ENCODE data around the gene IQGAP2. TPM values are rescaled to one million over a fixed set of nuclear protein-coding genes. Genes with fewer than 3 reads are reported as not detected.

IQGAP2 gene
- total RNA-seq, 1 donor from 2014 or later: 4.0 TPM

DNA sequence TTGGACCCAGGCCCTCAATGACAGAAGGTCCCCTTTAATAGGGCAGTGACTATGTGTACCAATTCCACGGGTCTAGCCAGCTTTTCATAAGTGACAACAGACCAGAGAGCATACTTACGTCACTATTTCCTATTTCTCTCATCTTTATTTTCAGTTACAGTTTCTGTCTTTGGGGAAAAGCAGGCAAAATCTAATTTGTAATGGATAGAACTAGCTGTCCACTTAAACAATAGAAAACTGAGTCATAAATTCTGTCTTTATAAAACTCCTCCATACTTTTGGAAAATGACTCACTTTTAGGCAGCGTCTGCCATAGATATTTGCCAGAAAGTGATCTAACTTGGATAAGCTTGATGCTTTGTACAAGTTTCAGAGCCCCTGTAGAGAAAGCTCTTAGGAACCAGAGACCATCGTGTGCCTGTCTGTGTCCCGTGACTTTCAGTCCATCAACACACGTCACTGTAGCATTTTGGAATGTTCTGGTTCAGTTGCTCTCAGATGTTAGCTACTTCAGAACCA, 118.2 kb downstream of the IQGAP2 start:
- H3K4me3 ChIP-seq (ENCODE audit: low read depth, low read length): no peak overlapping the region
- TF ChIP-seq, protein P1, sequence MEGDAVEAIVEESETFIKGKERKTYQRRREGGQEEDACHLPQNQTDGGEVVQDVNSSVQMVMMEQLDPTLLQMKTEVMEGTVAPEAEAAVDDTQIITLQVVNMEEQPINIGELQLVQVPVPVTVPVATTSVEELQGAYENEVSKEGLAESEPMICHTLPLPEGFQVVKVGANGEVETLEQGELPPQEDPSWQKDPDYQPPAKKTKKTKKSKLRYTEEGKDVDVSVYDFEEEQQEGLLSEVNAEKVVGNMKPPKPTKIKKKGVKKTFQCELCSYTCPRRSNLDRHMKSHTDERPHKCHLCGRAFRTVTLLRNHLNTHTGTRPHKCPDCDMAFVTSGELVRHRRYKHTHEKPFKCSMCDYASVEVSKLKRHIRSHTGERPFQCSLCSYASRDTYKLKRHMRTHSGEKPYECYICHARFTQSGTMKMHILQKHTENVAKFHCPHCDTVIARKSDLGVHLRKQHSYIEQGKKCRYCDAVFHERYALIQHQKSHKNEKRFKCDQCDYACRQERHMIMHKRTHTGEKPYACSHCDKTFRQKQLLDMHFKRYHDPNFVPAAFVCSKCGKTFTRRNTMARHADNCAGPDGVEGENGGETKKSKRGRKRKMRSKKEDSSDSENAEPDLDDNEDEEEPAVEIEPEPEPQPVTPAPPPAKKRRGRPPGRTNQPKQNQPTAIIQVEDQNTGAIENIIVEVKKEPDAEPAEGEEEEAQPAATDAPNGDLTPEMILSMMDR (IDR thresholded peaks at IDR 0.05; ENCODE audit: insufficient read depth, low read length, poor library complexity, severe bottlenecking): no peak
- no peaks in the 10 kb centered on the region for H3K36me3 ChIP-seq (ENCODE audit: control insufficient read depth, insufficient read depth, low read length)
- no peak for DNase-seq (ENCODE audit: low read depth)
- no peaks in the 10 kb centered on the region for H3K27me3 ChIP-seq (ENCODE audit: control insufficient read depth, insufficient read depth, low read length)

DNA sequence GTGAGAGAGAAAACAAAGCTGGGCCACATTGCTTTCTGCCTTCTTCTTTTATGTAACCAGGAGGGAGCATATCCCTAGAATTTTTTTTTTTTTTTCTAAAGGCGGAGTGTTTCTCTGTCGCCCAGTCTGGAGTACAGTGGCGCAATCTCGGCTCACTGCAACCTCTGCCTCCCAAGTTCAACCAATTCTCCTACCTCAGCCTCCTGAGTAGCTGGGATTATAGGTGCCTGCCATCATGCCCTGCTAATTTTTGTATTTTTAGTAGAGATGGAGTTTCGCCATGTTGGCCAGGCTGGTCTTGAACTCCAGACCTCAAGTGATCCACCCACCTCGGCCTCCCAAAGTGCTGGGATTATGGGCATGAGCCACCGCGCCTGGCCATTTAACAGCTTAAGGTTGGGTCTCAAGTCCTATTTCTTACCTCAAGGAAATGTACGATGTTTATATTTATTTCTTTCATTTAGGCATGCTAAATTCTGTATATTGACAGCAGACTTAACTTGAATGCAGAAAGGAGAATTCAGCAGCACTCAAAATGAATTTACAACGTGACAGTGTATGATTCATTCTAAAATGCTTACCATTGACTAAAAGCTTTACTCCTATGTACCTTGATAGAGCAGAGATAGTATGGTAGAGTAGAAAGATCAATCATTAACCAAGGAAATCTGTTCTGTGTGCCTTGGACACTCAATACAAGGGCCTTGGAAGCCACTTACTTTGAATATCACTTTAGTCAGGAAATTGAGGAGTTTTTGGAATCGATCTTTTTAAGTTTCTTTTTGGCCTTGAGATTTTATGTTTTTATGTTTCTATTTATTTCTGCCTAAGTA, 119.2 kb downstream of the IQGAP2 start:
- TF ChIP-seq, protein P1 (IDR thresholded peaks at IDR 0.05; ENCODE audit: insufficient read depth, low read length, poor library complexity, severe bottlenecking): no peak
- DNase-seq (ENCODE audit: low read depth): no peak
- Histone ChIP-seq H3K36me3 (ENCODE audit: control insufficient read depth, insufficient read depth, low read length) (no peaks in the 10 kb centered on the region), H3K4me3 (ENCODE audit: low read depth, low read length) (no peak overlapping the region), H3K27me3 (ENCODE audit: control insufficient read depth, insufficient read depth, low read length) (no peaks in the 10 kb centered on the region)

DNA sequence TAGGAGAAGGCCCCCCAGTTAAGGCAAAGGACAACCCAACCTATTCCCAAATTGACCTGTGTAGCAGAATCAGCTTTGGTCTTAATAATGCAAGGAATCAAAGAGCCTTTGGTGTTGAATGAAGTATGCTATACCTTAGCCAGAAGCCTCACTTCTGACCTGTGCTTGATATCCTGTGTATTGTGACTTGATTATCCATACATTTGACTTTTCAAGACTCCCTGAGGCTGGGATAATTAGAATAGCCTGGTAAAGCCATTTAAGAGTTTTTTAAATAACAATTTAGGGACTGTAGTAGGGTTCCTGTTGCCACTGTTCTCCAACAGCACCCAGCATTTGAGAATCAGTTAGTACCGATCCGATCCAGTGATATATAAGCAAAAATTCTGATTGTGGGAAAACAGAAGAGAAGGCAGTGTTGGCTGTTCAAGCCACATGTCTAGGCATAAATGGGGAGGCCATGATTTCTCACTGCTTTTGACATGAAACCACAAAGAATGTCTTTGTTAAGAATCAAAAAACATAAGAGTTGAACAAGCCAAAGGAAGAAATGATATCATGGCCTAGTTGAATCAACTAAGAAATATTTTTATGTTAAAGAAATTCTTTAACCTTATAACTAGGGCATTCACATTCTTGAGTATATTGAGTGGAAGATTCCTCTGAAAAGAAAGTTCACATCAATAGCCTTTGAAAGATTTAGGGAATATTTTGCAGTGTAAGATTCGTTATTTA, 121.2 kb downstream of the IQGAP2 start:
- Histone ChIP-seq H3K4me3 (ENCODE audit: low read depth, low read length) (no peak overlapping the region), H3K36me3 (ENCODE audit: control insufficient read depth, insufficient read depth, low read length) (no peaks in the 10 kb centered on the region), H3K27me3 (ENCODE audit: control insufficient read depth, insufficient read depth, low read length) (no peaks in the 10 kb centered on the region)
- TF ChIP-seq, protein P1 (IDR thresholded peaks at IDR 0.05; ENCODE audit: insufficient read depth, low read length, poor library complexity, severe bottlenecking): no peak
- DNase-seq (ENCODE audit: low read depth): no peak

DNA sequence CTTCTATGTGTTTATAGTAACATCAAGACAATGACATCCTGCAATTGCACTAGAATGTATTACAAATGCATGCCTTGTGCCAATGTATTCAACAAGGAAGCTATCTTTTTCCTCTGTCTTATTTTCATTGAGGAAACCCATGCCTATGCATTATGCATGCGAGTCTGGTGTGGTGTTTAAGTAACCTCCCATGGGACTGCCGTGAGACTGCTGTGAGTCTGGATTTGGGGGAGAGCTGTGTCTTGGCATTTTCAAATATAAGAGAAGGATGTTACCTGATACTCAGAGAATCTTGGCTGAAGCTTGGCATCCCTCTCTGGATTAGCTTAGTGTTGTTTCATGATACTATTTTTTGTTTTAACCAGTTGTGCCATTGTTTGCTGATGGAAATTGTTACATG, 121.8 kb downstream of the IQGAP2 start:
- H3K27me3 ChIP-seq (ENCODE audit: control insufficient read depth, insufficient read depth, low read length): no peaks in the 10 kb centered on the region
- no peak overlapping the region for H3K4me3 ChIP-seq (ENCODE audit: low read depth, low read length)
- no peak for DNase-seq (ENCODE audit: low read depth)
- no peaks in the 10 kb centered on the region for H3K36me3 ChIP-seq (ENCODE audit: control insufficient read depth, insufficient read depth, low read length)
- TF ChIP-seq, protein P1 (IDR thresholded peaks at IDR 0.05; ENCODE audit: insufficient read depth, low read length, poor library complexity, severe bottlenecking): no peak

DNA sequence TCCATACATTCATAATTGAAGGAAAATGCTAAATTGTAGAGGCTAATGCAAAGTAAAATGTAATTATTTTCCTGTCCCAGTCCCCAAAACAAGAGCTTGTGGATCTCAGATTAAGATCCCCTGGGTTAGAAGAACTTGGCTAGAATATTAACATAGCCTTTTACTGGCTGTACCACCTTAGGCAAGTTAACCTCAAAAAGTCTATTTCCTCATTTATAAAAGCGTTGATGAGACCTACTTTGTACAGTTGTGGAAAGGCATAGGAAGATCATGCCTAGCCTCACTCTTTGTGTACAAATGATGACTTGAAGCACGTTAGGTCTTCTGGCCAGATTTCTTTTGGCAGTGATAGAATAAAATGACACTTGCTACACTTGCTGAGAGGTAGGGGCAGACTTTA, 122.9 kb downstream of the IQGAP2 start:
- no peak overlapping the region for H3K4me3 ChIP-seq (ENCODE audit: low read depth, low read length)
- H3K27me3 ChIP-seq (ENCODE audit: control insufficient read depth, insufficient read depth, low read length): no peaks in the 10 kb centered on the region
- TF ChIP-seq, protein P1 (IDR thresholded peaks at IDR 0.05; ENCODE audit: insufficient read depth, low read length, poor library complexity, severe bottlenecking): no peak
- no peak for DNase-seq (ENCODE audit: low read depth)
- no peaks in the 10 kb centered on the region for H3K36me3 ChIP-seq (ENCODE audit: control insufficient read depth, insufficient read depth, low read length)

Measured in kidney epithelial cell (primary cell).